Loucy (cell line): ENCODE results near the gene RRP7A.

Source experiments
- EZH2phosphoT487 ChIP-seq: fragments of 200-600 bp; IDR thresholded peaks from 2 replicates; pipeline ENCODE4 v1.6.1; 2018; ENCODE audit warnings: antibody characterized with exemption, mild to moderate bottlenecking, moderate library complexity, borderline replicate concordance
- TF ChIP-seq, protein P1 (sequence below): fragments of 200-600 bp; sonication (generic); conservative IDR thresholded peaks from 2 replicates; pipeline ENCODE4 v1.5.1; 2014; ENCODE audit warnings: mild to moderate bottlenecking, antibody characterized with exemption, low read length

DNA sequence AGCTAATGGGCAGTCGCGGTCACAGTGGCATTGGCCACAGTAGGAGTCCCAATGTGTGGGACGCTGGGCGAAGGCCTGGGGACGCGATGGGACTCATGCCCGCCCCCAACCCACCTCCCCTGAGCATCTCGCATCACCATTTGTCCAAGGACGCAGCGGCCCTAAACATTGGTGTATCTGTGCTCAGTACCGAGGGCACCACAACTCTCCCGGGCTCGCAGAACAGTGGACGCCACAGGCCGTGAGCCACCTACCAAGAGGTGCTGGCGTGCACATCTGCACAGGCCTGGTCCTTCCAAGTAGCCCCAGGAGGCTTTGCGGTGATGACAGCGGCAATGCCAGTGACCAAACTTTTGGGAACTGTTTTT lies 27.3 kb downstream of the RRP7A start:
- TF ChIP-seq, protein P1, sequence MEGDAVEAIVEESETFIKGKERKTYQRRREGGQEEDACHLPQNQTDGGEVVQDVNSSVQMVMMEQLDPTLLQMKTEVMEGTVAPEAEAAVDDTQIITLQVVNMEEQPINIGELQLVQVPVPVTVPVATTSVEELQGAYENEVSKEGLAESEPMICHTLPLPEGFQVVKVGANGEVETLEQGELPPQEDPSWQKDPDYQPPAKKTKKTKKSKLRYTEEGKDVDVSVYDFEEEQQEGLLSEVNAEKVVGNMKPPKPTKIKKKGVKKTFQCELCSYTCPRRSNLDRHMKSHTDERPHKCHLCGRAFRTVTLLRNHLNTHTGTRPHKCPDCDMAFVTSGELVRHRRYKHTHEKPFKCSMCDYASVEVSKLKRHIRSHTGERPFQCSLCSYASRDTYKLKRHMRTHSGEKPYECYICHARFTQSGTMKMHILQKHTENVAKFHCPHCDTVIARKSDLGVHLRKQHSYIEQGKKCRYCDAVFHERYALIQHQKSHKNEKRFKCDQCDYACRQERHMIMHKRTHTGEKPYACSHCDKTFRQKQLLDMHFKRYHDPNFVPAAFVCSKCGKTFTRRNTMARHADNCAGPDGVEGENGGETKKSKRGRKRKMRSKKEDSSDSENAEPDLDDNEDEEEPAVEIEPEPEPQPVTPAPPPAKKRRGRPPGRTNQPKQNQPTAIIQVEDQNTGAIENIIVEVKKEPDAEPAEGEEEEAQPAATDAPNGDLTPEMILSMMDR, result no peak
- no peak for TF ChIP-seq EZH2phosphoT487
